ENCODE data around the gene TGDS.
"Not testable (repeated sequence)": the region's sequence is repeated elsewhere in the genome, so short reads cannot be mapped to it uniquely, and the experiment has no call there.

TGDS gene

DNA sequence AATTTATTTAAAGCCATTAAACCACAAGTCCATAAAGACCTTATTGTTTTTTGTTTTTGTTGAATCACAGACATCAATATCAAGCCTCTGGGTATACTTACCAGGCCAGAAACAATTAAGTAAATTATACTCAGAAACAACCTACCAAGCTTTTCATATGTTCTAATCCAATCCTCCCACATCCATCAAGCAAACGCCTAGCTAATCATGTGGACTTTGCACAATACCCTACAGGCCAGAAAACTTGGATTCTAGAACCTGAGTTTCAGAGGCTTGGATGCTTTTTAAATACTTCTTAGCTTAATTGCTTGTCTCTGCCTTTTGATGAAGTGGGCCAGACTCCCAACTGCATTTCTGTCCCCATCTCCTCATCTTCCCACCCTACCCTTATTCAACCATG is 39.9 kb downstream of the TGDS start:
- in situ Hi-C loops (cut with MboI; ENCODE audit: low sequenced_read_pairs): no loop called here

DNA sequence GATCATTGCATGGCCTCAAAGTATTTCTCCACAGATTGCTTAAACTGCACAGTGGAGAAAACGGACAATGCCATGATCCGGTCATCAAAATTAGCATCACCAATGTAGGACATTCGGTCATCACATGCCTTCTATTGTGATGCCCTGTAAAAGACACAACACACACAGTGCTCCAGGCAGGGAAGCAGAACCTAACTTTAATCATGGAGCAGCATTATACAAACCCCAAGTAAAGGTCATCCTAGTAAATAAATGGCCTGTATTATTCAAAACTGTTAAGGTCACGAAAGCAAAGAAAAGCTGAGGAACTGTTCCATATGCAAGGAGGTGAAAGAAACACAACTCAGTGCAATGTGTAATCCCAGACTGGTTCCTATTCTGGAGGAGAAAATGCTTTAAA is 42.2 kb downstream of the TGDS start:
- in situ Hi-C loops (cut with MboI; ENCODE audit: low sequenced_read_pairs): no loop called here

DNA sequence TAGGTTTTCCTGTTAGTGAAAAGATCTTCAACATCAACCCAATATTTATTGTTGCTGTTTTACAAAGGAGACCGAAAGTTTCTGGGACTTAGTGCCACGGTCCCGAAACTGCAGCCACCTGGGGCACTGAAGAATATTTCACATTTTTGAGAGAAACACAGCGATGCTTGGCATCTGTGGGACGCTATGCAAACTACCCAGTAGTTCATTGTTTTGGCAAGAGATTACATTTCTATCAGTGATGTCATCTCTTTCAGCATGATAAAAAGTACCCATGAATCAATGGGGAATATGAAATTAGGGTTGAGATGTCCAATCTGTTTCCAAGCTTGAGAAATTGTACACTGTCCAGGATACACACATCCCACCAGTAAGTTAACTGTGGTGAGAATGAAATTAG is 43.9 kb downstream of the TGDS start:
- in situ Hi-C loops (cut with MboI; ENCODE audit: low sequenced_read_pairs): no loop called here

DNA sequence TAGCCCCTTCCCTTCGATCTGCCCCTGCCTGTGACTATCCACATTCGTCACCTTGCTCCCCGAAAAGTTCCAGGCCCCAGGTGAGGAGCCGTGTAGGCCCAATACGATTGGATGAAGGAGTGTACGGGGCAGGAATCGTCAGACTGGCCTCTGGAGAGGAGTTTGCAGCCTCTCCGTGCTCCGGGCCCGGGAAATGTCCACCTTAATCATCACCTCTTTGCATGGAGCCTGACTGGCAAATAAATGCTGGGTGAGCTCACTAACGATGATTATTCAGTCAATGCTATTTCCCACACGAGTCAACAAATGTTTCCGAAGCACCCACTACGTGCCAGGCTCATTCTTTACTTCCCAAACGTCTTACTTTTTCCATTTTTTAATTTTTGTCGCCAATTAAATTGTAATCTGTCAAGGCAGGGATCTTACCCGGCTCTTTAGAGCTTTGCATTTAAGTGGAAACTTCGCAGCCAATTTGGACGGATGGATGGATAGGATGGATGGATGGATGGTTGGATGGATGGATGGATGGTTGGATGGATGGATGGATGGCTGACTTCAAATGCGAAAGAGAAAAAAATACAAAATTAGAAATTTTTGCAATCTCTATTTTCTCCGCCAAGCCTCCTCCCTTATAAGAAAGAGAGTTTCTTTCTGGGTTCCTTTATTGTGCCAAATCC is 45.8 kb downstream of the TGDS start:
- in situ Hi-C loops (cut with MboI; ENCODE audit: low sequenced_read_pairs): no loop called here

DNA sequence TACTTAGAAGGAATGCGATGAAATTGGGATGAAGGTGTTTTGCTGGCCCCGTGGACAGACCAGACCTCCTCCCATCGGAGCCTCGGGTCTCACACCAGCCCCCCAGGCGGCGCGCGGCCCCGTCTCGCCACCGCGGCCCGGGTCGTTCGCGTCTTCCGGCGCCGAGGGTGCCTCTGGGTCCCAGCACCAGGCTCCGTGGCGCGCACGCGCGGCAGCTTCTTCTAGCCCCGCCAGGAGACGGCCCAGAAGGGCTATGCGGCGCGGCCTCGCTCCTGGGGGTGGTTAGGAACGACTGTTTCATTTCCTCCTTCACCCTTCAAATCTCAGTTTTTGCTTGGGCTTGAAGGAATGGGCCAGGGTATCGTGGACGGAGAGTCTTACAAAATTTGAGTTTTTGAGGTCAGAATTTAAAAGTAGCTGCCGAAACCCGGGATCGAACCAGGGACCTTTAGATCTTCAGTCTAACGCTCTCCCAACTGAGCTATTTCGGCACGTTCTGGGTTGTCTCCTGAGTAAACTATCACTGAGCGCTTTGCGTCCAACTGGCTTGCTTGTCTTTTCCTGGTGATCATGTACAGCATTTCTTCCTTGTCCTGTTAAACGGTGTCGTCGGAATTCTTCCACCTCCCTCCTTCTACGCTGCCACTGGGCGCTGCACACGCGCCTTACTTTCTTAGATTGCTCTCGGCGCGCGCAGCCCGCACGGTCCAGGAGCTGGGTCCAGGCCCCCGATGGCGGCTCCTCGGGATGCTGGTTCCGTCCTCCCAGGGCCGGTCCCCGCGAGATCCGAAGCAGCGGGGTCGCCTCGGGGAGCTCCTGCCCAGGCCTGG is 46.5 kb downstream of the TGDS start:
- in situ Hi-C loops (cut with MboI; ENCODE audit: low sequenced_read_pairs): no loop called here

DNA sequence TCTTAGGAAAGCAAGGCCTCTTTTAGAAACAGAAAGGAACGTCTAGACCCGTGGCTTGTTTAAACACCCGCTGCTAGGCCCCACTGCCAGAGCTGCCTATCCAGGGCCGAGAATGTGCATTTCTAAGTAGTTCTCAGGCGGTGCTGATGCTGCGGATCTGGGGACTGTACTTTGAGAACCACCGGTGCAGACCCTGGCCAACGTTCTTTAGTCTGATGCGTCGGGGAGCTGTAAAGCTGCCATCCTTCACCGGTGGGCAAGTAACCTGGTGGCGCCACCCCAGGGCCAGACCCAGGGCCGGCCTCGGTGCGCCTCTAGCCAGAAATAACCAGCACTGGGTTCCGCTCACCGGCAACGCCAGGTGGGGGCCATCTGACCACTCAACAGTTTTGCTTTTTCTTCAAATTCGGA is 47.1 kb downstream of the TGDS start:
- in situ Hi-C loops (cut with MboI; ENCODE audit: low sequenced_read_pairs): no loop called here

DNA sequence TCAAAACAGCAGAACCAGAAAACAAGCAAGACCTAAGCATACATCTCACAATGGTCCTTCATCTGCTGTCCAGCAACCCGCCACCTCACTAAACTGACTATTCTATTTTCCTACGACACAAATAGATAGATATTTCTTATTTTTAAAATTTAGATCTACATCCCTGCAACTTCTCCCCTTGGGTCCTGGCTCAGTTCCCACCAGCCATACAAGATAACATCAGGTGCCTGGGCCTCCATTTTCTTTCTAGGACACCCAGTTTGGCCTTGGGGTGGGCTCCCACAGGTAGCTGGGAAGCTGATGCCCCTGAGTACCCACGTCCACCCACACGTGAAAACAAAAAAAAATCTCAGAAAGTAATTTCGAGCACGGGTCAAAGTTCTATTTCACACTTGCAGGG is 47.6 kb downstream of the TGDS start:
- in situ Hi-C loops (cut with MboI; ENCODE audit: low sequenced_read_pairs): no loop called here

DNA sequence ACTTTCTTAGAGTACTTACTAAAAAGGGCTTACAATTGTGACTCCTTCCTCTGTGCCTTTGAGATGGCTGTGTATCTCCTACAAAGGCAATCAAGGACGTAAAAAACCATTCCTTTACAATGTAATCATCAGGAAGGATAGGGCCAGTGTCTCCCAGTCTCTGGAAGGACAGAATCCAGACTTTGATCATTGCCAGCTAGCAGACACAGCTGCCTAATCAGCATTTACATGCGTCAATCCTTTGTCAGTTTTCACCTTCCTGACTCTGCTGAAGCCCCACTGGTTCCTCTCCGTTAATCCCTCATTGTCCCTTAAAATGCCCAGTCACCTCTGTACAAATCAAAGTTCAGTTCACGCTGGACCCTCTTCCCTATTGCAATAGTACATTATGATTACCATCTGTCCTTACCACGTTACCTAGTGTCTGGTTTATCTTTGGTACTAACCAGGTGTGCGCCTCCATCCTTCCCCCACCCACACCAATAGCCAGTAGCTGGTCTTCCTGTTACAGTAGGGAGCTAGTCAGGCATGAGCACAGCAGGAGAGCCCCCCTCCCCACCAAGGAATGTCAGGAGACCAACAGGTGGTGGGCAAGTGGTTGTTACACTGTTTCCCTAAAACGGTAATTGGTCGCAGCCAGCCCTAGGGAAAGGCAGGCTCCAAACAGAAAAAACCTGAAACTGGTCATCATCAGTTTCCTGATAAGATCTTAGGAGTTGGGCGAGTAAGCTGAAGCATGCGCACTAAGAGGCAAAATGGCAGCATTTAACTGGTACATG is 49.7 kb downstream of the TGDS start:
- in situ Hi-C loops (cut with MboI; ENCODE audit: low sequenced_read_pairs): no loop called here

DNA sequence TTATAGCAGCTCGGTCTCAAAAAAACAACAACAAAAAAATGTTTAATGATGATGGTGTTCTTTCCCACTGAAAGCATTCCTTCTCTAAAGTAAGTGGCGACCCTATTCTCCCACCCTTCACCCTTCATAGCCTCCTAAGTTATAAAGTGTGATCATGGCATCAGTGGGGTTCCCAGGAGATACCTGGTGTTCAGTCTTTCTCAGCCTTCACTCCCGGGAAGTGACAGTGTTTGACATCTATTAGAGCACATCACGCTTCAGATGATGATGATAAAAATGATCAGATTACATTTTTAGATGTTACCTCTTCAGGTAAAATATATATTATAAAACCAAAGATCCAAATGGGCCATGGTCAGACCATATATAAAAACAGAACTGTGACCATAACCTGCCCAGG is 51.0 kb downstream of the TGDS start:
- in situ Hi-C loops (cut with MboI; ENCODE audit: low sequenced_read_pairs): no loop called here

DNA sequence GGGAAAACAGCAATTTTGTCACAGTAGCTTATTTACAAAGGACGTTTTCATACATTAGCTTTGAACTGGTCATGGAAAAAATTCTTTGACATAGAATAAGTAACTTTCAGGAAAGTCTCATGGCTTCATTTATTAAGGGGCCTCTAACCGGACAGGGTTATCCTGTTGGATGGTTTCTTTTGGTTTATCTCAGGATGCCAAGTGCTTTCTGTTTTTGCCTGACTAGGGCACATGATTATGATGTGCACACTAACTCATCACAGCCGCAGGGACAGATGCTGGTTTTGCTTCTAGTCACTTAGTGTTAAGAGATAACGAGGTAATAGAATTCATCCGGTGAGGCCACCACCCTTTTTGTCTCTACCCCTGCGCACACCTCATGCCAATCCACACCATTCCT is 53.0 kb downstream of the TGDS start:
- in situ Hi-C loops (cut with MboI; ENCODE audit: low sequenced_read_pairs): no loop called here

DNA sequence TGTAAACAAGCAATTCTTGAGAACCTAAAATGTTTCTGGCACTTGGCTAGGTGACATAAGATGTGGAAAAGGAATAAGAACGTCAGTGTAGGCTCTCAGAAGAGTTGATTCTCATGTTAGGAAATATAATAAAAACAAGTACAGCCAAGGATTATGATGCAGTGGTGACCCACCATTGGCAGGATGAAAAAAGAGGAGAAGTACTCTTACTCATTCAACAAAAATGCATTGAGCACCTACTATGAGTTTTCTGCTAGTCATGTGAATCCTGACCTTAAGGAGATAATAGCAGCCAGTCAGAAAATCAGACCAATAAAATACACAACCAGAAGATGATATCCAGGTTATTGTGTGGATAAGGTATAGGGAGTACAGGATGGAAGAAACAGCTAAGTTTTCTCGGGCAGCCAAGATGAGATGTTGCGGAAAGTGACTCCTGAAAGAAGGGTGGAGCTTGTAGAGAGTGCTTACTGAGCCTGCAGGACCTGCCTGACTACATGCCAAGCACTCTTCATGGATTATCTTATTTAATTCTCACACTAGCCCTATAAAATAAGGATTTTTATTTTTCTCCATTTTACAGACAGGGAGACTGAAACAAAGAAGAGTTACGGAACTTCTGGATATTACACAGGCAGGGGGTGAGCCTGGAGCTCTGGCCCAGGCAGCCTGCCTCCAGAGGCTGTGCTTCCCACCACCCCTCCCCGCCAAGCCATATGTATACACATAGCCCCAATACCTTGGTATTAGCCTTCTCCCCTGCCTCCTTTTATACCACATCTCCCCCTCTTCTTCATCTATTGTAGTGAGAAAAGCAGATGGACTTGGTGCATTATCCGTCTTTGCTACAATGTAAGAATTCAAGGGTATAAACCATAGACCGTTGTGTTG is 58.0 kb downstream of the TGDS start:
- in situ Hi-C loops (cut with MboI; ENCODE audit: low sequenced_read_pairs): no loop called here

DNA sequence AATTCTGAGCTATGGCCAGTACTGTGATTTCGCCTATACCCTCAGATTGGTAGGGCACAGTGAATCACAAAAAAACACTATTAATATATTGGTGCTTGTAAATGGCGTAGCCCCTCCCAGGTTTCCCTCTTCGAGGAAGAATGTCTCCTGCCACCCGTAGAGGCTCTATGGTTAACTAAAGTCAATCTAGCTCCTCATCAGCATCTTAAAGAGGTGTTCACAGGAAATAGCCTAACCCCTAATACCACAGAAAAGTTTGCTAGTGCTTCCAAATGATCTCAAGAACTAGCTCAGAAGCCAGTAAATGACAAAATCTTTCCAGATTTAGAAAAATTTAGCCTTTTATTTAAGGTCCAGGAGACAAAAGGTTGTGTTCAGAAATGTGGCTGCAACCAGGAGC is 60.2 kb downstream of the TGDS start:
- in situ Hi-C loops (cut with MboI; ENCODE audit: low sequenced_read_pairs): no loop called here

DNA sequence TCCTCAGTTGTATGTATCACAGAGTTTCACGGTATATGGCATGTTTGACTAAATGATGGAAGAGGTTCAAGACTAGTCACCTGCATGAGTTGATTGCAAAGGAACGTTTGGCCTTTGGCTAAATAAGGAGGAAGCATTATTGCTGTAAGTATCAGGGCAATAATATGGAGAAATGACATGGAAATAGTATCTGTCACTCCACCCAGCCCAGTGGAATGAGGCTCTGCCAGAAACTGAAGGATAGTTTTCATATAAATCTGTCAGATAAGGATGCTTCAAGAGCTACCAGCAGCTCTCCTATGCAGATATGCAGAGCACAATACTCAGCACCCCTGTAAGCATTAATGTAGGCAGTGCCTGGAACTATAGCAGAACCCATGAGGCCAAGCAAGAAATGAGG is 60.7 kb downstream of the TGDS start:
- in situ Hi-C loops (cut with MboI; ENCODE audit: low sequenced_read_pairs): no loop called here

DNA sequence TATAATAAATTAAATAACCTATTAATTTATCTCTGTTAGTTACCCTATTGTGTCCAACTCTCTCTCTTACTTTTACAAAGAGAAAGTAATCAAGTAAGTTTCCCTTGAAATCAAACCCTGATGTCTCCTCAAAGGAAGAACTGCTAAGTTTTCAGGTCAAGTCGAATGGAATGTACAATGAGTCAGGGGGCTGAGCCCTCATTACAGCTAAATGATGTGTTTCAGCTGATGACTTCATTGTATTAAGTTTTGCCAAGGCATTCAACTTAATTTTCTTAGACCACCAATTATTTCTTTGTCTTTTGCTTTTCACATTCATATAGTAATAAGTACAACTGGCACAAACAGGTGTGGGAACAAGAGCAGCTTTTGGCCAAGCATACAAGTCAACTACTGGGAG is 61.8 kb downstream of the TGDS start:
- in situ Hi-C loops (cut with MboI; ENCODE audit: low sequenced_read_pairs): no loop called here

DNA sequence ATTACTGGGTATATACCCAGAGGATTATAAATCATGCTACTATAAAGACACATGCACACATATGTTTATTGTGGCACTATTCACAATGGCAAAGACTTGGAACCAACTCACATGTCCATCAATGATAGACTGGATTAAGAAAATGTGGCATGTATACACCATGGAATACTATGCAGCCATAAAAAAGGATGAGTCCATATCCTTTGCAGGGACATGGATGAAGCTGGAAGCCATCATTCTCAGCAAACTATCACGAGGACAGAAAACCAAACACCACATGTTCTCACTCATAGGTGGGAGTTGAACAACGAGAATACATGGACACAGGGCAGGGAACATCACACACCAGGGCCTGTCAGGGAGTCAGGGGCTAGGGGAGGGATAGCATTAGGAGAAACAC is 63.7 kb downstream of the TGDS start:
- in situ Hi-C loops (cut with MboI; ENCODE audit: low sequenced_read_pairs): not testable (repeated sequence)

DNA sequence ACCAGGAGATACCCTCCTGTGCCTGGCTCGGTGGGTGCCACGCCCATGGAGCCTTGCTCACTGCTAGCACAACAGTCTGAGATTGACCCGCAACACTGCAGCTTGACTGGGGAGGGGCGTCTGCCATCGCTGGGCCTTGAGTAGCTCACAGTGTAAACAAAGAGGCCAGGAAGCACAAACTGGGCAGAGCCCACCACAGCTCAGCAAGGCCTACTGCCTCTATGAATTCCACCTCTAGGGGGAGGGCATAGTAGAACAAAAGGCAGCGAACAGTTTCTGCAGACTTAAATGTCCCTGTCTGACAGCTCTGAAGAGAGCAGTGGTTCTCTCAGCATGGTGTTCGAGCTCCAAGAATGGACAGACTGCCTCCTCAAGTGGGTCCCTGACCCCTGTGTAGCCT is 69.0 kb downstream of the TGDS start:
- in situ Hi-C loops (cut with MboI; ENCODE audit: low sequenced_read_pairs): not testable (repeated sequence)

DNA sequence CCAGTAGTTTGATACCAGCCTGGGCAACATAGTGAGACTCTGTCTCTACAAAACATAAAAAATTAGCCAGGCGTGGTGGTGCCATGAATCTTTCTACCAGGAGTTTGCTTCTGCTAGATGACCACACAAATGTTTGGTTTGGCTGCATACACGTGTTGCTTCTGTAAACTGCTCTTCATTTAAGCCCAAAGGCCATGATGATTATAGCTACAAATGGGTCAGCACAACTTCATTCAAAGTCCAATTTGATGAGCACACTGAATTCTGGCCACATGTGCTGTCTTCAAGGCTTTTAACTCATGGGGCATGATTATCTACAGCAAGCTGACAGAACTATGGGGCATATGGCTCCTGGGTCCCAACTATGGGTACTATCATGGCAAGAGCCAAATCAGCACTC is 70.2 kb downstream of the TGDS start:
- in situ Hi-C loops (cut with MboI; ENCODE audit: low sequenced_read_pairs): no loop called here

DNA sequence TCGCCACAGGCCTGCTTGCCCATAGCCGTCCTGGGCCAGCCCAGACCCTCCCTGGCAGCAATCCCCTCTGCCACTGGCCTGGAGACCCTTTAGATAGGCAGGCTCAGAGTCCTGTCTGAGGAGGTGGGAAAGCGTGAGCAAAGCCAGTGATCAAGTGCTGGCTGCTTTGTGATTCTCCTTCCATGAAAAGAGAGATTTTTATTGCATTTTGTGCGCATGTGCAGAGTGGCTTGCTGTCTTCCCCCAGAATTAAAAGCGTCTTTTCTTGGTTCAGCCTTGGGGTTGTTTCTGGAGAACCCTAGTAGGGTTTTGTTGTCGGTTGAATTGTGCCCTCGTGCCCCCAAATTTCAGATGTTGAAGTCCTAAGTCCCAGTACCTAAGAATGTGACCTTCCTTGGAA is 71.5 kb downstream of the TGDS start:
- in situ Hi-C loops (cut with MboI; ENCODE audit: low sequenced_read_pairs): no loop called here
